Endometrium (tissue), 2 donors: ENCODE measurements around the gene MKKS.
"Not testable (repeated sequence)": the region's sequence is repeated elsewhere in the genome, so short reads cannot be mapped to it uniquely, and the experiment has no call there.

Experiments
- FAIRE-seq: peaks from 2 replicates; lab custom pipeline; 2012; peaks lifted over from hg19 to GRCh38; lab: Jason Lieb, UNC
- donor health status: control.
- donor health status: control.

MKKS gene

GRCh38 chr20:10412591-10413408, 21.2 kb downstream of the MKKS start:
- no peak for FAIRE-seq

- no peak for FAIRE-seq
Observed at GRCh38 chr20:10411673-10412072, 22.3 kb downstream of the MKKS start.

GRCh38 chr20:10408108-10408813, 25.8 kb downstream of the MKKS start:
- no peak for FAIRE-seq

- FAIRE-seq: no peak
Observed at GRCh38 chr20:10404959-10405530, 29.0 kb downstream of the MKKS start.

GRCh38 chr20:10404023-10404628, 29.9 kb downstream of the MKKS start:
- no peak for FAIRE-seq

GRCh38 chr20:10402938-10403608, 30.9 kb downstream of the MKKS start:
- FAIRE-seq: no peak

- FAIRE-seq: no peak
Observed at GRCh38 chr20:10398834-10399369, 35.1 kb downstream of the MKKS start.

- FAIRE-seq: not testable (repeated sequence)
Observed at GRCh38 chr20:10394752-10395151, 39.3 kb downstream of the MKKS start.

GRCh38 chr20:10390709-10391108, 43.3 kb downstream of the MKKS start:
- no peak for FAIRE-seq

- no peak for FAIRE-seq
Observed at GRCh38 chr20:10388597-10388996, 45.4 kb downstream of the MKKS start.

- no peak for FAIRE-seq
Observed at GRCh38 chr20:10387686-10388085, 46.3 kb downstream of the MKKS start.

- no peak for FAIRE-seq
Observed at GRCh38 chr20:10385850-10386544, 48.0 kb downstream of the MKKS start.

- no peak for FAIRE-seq
Observed at GRCh38 chr20:10381477-10381876, 52.5 kb downstream of the MKKS start.

- no peak for FAIRE-seq
Observed at GRCh38 chr20:10379761-10380160, 54.3 kb downstream of the MKKS start.

- no peak for FAIRE-seq
Observed at GRCh38 chr20:10376270-10377075, 57.5 kb downstream of the MKKS start.

GRCh38 chr20:10375191-10375590, 58.8 kb downstream of the MKKS start:
- no peak for FAIRE-seq

GRCh38 chr20:10374036-10374435, 60.0 kb downstream of the MKKS start:
- no peak for FAIRE-seq

GRCh38 chr20:10371467-10371866, 62.6 kb downstream of the MKKS start:
- FAIRE-seq: no peak

GRCh38 chr20:10370091-10370887, 63.7 kb downstream of the MKKS start:
- no peak for FAIRE-seq

GRCh38 chr20:10369723-10370090, 64.3 kb downstream of the MKKS start:
- peak; percentile 48 for FAIRE-seq
